ENCODE measurements around the gene GABBR2. TPM values are rescaled to one million over a fixed set of nuclear protein-coding genes. Genes with fewer than 3 reads are reported as not detected.

The GABBR2 gene
- total RNA-seq, 1 experiment from 2014 or later = 6.3 TPM

DNA sequence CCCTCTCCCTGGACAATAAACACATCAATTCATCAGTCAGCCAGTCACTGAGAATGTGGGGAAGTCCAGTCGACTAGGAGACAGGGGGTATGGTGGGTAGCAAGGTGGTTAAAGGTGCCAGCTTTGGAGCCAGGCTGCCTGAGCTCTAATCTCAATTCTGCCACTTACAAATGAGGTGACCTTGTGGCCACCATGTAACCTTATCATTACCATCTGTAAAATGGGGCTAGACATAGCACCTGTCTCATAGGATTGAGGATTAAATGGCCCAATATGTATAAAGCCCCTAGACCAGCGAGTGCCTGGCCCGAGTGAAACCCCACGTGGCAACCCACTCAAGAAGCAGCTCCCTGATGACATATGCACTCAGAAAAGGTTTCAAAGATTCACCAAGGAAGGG, 380.0 kb downstream of the GABBR2 start:
- no peaks in the 10 kb centered on the region for H3K4me1 ChIP-seq (ENCODE audit: control insufficient read depth, insufficient read depth, low read length)
- no peak for ATAC-seq
- CTCF ChIA-PET = no interaction called here
- no peak for DNase-seq (ENCODE audit: low read depth, low spot score)
- intact Hi-C loops (cut with micrococcal nuclease; ENCODE audit: unreplicated experiment) (no loop called here), in situ Hi-C loops (cut with HindIII; ENCODE audit: low pct_unique_long_range_greater_than_20kb, low sequenced_read_pairs) (no loop called here)
- no peak overlapping the region for H3K4me3 ChIP-seq (ENCODE audit: low read depth in 2 of 2, low read length in 2 of 2)
- H3K27me3 ChIP-seq (ENCODE audit: control insufficient read depth, insufficient read depth, low read length) = no peaks in the 10 kb centered on the region
- no peak overlapping the region for H3K27ac ChIP-seq (ENCODE audit: low read length)
- H3K9me3 ChIP-seq (ENCODE audit: control insufficient read depth, insufficient read depth, low read depth, low read length) = no peaks in the 10 kb centered on the region
- POLR2A ChIA-PET = no interaction called here
- no peaks in the 10 kb centered on the region for H3K36me3 ChIP-seq (ENCODE audit: control insufficient read depth, insufficient read depth, low read length)
- BruUV-seq (replicated peaks) = no TSS peak
- TF ChIP-seq TCF7L2 (IDR thresholded peaks at IDR 0.05; ENCODE audit: low read depth, low read length) (no peak), SIN3A (IDR thresholded peaks at IDR 0.05; ENCODE audit: borderline replicate concordance, insufficient read depth, low read depth, low read length) (no peak), POLR2AphosphoS5 (IDR thresholded peaks at IDR 0.05; ENCODE audit: low read depth, low read length) (no peak)
- TF ChIP-seq, protein P1, sequence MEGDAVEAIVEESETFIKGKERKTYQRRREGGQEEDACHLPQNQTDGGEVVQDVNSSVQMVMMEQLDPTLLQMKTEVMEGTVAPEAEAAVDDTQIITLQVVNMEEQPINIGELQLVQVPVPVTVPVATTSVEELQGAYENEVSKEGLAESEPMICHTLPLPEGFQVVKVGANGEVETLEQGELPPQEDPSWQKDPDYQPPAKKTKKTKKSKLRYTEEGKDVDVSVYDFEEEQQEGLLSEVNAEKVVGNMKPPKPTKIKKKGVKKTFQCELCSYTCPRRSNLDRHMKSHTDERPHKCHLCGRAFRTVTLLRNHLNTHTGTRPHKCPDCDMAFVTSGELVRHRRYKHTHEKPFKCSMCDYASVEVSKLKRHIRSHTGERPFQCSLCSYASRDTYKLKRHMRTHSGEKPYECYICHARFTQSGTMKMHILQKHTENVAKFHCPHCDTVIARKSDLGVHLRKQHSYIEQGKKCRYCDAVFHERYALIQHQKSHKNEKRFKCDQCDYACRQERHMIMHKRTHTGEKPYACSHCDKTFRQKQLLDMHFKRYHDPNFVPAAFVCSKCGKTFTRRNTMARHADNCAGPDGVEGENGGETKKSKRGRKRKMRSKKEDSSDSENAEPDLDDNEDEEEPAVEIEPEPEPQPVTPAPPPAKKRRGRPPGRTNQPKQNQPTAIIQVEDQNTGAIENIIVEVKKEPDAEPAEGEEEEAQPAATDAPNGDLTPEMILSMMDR (IDR thresholded peaks at IDR 0.05) = no peak
- TF ChIP-seq, protein P2, sequence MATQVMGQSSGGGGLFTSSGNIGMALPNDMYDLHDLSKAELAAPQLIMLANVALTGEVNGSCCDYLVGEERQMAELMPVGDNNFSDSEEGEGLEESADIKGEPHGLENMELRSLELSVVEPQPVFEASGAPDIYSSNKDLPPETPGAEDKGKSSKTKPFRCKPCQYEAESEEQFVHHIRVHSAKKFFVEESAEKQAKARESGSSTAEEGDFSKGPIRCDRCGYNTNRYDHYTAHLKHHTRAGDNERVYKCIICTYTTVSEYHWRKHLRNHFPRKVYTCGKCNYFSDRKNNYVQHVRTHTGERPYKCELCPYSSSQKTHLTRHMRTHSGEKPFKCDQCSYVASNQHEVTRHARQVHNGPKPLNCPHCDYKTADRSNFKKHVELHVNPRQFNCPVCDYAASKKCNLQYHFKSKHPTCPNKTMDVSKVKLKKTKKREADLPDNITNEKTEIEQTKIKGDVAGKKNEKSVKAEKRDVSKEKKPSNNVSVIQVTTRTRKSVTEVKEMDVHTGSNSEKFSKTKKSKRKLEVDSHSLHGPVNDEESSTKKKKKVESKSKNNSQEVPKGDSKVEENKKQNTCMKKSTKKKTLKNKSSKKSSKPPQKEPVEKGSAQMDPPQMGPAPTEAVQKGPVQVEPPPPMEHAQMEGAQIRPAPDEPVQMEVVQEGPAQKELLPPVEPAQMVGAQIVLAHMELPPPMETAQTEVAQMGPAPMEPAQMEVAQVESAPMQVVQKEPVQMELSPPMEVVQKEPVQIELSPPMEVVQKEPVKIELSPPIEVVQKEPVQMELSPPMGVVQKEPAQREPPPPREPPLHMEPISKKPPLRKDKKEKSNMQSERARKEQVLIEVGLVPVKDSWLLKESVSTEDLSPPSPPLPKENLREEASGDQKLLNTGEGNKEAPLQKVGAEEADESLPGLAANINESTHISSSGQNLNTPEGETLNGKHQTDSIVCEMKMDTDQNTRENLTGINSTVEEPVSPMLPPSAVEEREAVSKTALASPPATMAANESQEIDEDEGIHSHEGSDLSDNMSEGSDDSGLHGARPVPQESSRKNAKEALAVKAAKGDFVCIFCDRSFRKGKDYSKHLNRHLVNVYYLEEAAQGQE (IDR thresholded peaks at IDR 0.05; ENCODE audit: insufficient read depth in 1 of 2, low read depth in 2 of 2, low read length in 1 of 2) = no peak

DNA sequence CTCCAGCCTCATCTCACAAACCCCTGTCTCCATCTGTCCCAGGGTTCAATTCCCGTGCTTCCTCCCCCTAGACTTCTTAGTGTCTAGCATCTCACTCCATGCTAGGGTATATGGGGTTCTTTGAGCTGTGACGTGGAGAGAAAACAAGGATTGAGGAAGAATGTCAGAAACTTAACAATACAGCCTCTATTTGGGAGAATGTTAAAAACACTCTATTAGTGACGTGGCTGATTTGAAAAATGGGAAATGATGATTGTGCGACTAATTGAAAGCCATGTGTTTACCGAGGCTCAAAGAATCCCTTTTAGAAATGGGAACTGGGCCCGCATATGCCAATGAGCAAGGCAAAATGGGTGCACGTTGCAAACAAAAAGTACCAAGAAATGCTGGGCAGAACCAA, 380.6 kb downstream of the GABBR2 start:
- ATAC-seq (no peak), DNase-seq (ENCODE audit: low read depth, low spot score) (no peak)
- ChIA-PET CTCF (no interaction called here), POLR2A (no interaction called here)
- Histone ChIP-seq H3K27ac (ENCODE audit: low read length) (no peak overlapping the region), H3K4me1 (ENCODE audit: control insufficient read depth, insufficient read depth, low read length) (no peaks in the 10 kb centered on the region), H3K36me3 (ENCODE audit: control insufficient read depth, insufficient read depth, low read length) (no peaks in the 10 kb centered on the region), H3K27me3 (ENCODE audit: control insufficient read depth, insufficient read depth, low read length) (no peaks in the 10 kb centered on the region), H3K4me3 (ENCODE audit: low read depth in 2 of 2, low read length in 2 of 2) (no peak overlapping the region), H3K9me3 (ENCODE audit: control insufficient read depth, insufficient read depth, low read depth, low read length) (no peaks in the 10 kb centered on the region)
- TF ChIP-seq TCF7L2 (IDR thresholded peaks at IDR 0.05; ENCODE audit: low read depth, low read length) = no peak
- TF ChIP-seq SIN3A (IDR thresholded peaks at IDR 0.05; ENCODE audit: borderline replicate concordance, insufficient read depth, low read depth, low read length) = no peak
- no peak for TF ChIP-seq POLR2AphosphoS5 (IDR thresholded peaks at IDR 0.05; ENCODE audit: low read depth, low read length)
- TF ChIP-seq, protein P1 (IDR thresholded peaks at IDR 0.05) = no peak
- TF ChIP-seq, protein P2 (IDR thresholded peaks at IDR 0.05; ENCODE audit: insufficient read depth in 1 of 2, low read depth in 2 of 2, low read length in 1 of 2) = no peak
- in situ Hi-C loops (cut with HindIII; ENCODE audit: low pct_unique_long_range_greater_than_20kb, low sequenced_read_pairs) (no loop called here), intact Hi-C loops (cut with micrococcal nuclease; ENCODE audit: unreplicated experiment) (no loop called here)
- BruUV-seq (replicated peaks) = no TSS peak
